Thymus (tissue), 11 donors: Measurements from ENCODE around the gene CFAP410. TPM values are rescaled to one million over a fixed set of nuclear protein-coding genes. Genes with fewer than 3 reads are reported as not detected.

Source experiments
- DNase-seq, 9 donors: peaks; one replicate each; pipeline ENCODE4 v3.0.0-alpha.2; 2013; ENCODE audit warnings: low spot score in 9 of 9, low read depth in 6 of 9, missing footprints in 1 of 9
- H3K27ac ChIP-seq, 2 donors: one replicate each; pipeline ENCODE4 v1.5.1; 2013; ENCODE audit warnings: control low read depth in 1 of 2, low read depth in 1 of 2, low read length in 1 of 2, mild to moderate bottlenecking in 1 of 2, moderate library complexity in 1 of 2
- H3K27me3 ChIP-seq, 2 donors: one replicate each; pipeline ENCODE4 v1.5.1; 2013; ENCODE audit warnings: low read length in 1 of 2; ENCODE audit not compliant: control insufficient read depth in 2 of 2, insufficient read depth in 1 of 2
- H3K36me3 ChIP-seq, 2 donors: one replicate each; pipeline ENCODE4 v1.5.1; 2013; ENCODE audit warnings: low read length in 1 of 2, mild to moderate bottlenecking in 1 of 2, moderate library complexity in 1 of 2; ENCODE audit not compliant: control insufficient read depth in 2 of 2, insufficient read depth in 2 of 2
- H3K4me1 ChIP-seq, 2 donors: one replicate each; pipeline ENCODE4 v1.5.1; 2013; ENCODE audit warnings: low read length in 2 of 2; ENCODE audit not compliant: control insufficient read depth in 2 of 2, insufficient read depth in 2 of 2
- H3K4me3 ChIP-seq, 2 donors: one replicate each; pipeline ENCODE4 v1.5.1; 2013; ENCODE audit warnings: low read length in 2 of 2, control low read depth in 1 of 2, mild to moderate bottlenecking in 1 of 2
- H3K9me3 ChIP-seq, 2 donors: one replicate each; pipeline ENCODE4 v1.5.1; 2013; ENCODE audit warnings: low read length in 1 of 2, mild to moderate bottlenecking in 1 of 2; ENCODE audit not compliant: control insufficient read depth in 2 of 2, insufficient read depth in 1 of 2
- WGBS: extraction: QIAGEN DNeasy Blood & Tissue Kit; methylation state at CpG from one replicate; pipeline ENCODE4 v1.1.7; 2013; 5-methylcytosine and 5-hydroxymethylcytosine counted together
- polyA plus RNA-seq: library from polyadenylated mRNA; stranded (reverse); fragments of 200-250 nt; gene quantifications from one replicate; pipeline ENCODE4 v1.2.3, GENCODE V29; 2013
- total RNA-seq: library from RNA; stranded (reverse); fragments of 120-200 nt; gene quantifications from one replicate; pipeline ENCODE4 v1.2.4, GENCODE V29; 2013
- donor health status: healthy.

The CFAP410 gene
- total and polyA plus RNA-seq, 2 donors: 15.3 to 62.5 TPM

GRCh38 chr21:44317871-44318270 is 21.3 kb downstream of the CFAP410 start:
- 97% methylated on average over 22 of the region's 22 CpGs for WGBS
- Histone ChIP-seq H3K4me1 (no peaks in the 10 kb centered on the region), H3K4me3 (no peak overlapping the region), H3K9me3 (no peaks in the 10 kb centered on the region), H3K36me3 (peaks cover 18 to 89% of the 10 kb centered on the region in 2 donors), H3K27ac (no peak overlapping the region), H3K27me3 (no peaks in the 10 kb centered on the region)
- no peak for DNase-seq

GRCh38 chr21:44317241-44317782 is 21.9 kb downstream of the CFAP410 start:
- no peak for DNase-seq
- no peaks in the 10 kb centered on the region for H3K4me1 ChIP-seq
- peaks cover 19 to 89% of the 10 kb centered on the region in 2 donors for H3K36me3 ChIP-seq
- H3K9me3 ChIP-seq: no peaks in the 10 kb centered on the region
- no peak overlapping the region for H3K27ac ChIP-seq
- 98% methylated on average over 19 of the region's 19 CpGs for WGBS
- H3K27me3 ChIP-seq: no peaks in the 10 kb centered on the region
- no peak overlapping the region for H3K4me3 ChIP-seq

- no peak for DNase-seq
- Histone ChIP-seq H3K9me3 (no peaks in the 10 kb centered on the region), H3K27ac (no peak overlapping the region), H3K36me3 (peaks cover 20 to 86% of the 10 kb centered on the region in 2 donors), H3K4me3 (no peak overlapping the region), H3K4me1 (no peaks in the 10 kb centered on the region), H3K27me3 (no peaks in the 10 kb centered on the region)
- WGBS: 98% methylated on average over 27 of the region's 27 CpGs
These were observed 22.8 kb downstream of the CFAP410 start for GRCh38 chr21:44316277-44316900.

DNA sequence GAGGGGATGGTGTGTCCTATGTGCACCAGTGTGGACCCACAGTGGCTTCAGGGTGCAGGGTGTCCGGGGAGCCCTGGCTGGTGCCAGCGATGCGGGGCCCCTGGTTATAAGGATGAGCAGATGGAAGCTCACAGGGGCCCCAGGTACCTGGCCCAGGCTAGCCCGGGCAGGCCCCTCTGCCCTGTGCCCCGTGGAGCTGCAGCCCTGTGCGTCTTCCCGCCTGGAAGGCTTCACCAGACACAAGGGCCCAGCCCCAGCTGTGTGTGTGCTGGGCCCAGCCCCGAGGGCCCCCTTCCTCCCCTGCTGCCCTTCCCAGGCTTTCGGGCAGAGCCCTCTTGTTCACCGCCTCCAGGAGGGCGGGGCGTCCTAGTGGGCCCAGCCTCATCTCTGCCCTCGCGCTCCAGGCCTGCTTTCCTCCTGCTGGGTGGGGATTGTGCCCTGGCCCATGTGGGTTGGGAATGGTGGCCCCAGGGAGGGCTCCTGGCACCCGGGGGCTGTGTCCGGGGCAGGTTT is 23.4 kb downstream of the CFAP410 start:
- H3K27ac ChIP-seq: no peak overlapping the region
- no peaks in the 10 kb centered on the region for H3K9me3 ChIP-seq
- 91% methylated on average over 16 of the region's 16 CpGs for WGBS
- H3K4me3 ChIP-seq: no peak overlapping the region
- DNase-seq: no peak
- peaks cover 25 to 89% of the 10 kb centered on the region in 2 donors for H3K36me3 ChIP-seq
- no peaks in the 10 kb centered on the region for H3K27me3 ChIP-seq
- H3K4me1 ChIP-seq: no peaks in the 10 kb centered on the region

GRCh38 chr21:44314561-44314960 is 24.6 kb downstream of the CFAP410 start:
- DNase-seq: no peak
- Histone ChIP-seq H3K36me3 (peaks cover 17 to 90% of the 10 kb centered on the region in 2 donors), H3K27ac (no peak overlapping the region), H3K4me1 (no peaks in the 10 kb centered on the region), H3K9me3 (no peaks in the 10 kb centered on the region), H3K27me3 (no peaks in the 10 kb centered on the region), H3K4me3 (no peak overlapping the region)
- 98% methylated on average over 11 of the region's 11 CpGs for WGBS

GRCh38 chr21:44314128-44314527 is 25.1 kb downstream of the CFAP410 start:
- no peaks in the 10 kb centered on the region for H3K27me3 ChIP-seq
- 92% methylated on average over 15 of the region's 15 CpGs for WGBS
- H3K4me1 ChIP-seq: no peaks in the 10 kb centered on the region
- no peaks in the 10 kb centered on the region for H3K9me3 ChIP-seq
- H3K4me3 ChIP-seq: no peak overlapping the region
- peaks cover 18 to 85% of the 10 kb centered on the region in 2 donors for H3K36me3 ChIP-seq
- no peak for DNase-seq
- H3K27ac ChIP-seq: no peak overlapping the region

GRCh38 chr21:44313451-44313850 is 25.7 kb downstream of the CFAP410 start:
- DNase-seq: no peak
- peaks cover 20 to 78% of the 10 kb centered on the region in 2 donors for H3K36me3 ChIP-seq
- no peaks in the 10 kb centered on the region for H3K27me3 ChIP-seq
- H3K27ac ChIP-seq: no peak overlapping the region
- no peaks in the 10 kb centered on the region for H3K4me1 ChIP-seq
- no peak overlapping the region for H3K4me3 ChIP-seq
- 98% methylated on average over 13 of the region's 13 CpGs for WGBS
- H3K9me3 ChIP-seq: no peaks in the 10 kb centered on the region

DNA sequence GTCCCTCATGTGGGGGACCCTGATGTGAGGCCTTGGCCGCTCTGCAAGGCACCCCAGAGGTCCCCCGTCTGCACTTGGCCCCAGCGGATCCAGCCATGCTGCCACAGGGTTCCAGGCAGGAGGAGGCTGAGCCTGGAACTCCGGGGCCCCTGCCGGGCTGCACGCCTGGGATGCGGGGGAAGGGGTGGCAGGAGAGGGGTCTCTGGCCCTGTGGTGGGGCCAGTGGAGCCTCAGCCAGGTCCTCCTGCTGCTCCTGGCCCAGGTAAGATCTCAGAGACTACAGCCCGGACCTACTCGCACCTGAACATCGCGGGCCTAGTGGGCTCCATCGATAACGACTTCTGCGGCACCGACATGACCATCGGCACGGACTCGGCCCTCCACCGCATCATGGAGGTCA is 26.5 kb downstream of the CFAP410 start:
- H3K4me3 ChIP-seq: no peak overlapping the region
- H3K27me3 ChIP-seq: no peaks in the 10 kb centered on the region
- DNase-seq: no peak
- peaks cover 20 to 72% of the 10 kb centered on the region in 2 donors for H3K36me3 ChIP-seq
- H3K4me1 ChIP-seq: no peaks in the 10 kb centered on the region
- no peaks in the 10 kb centered on the region for H3K9me3 ChIP-seq
- H3K27ac ChIP-seq: no peak overlapping the region
- 96% methylated on average over 19 of the region's 19 CpGs for WGBS

DNA sequence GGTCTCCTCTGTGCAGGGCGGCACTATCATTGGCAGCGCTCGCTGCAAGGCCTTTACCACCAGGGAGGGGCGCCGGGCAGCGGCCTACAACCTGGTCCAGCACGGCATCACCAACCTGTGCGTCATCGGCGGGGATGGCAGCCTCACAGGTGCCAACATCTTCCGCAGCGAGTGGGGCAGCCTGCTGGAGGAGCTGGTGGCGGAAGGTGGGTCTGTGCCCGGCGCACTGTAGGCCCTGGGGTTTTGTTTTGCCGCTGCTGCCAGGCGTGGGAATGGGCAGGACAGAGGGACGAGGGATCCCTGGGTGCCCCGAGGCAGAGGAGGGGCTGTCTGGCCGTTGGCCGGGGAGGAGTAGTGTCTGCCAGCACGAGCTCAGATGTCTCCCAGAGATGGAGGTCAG is 27.1 kb downstream of the CFAP410 start:
- no peak for DNase-seq
- H3K9me3 ChIP-seq: no peaks in the 10 kb centered on the region
- no peaks in the 10 kb centered on the region for H3K27me3 ChIP-seq
- H3K4me1 ChIP-seq: no peaks in the 10 kb centered on the region
- 98% methylated on average over 22 of the region's 22 CpGs for WGBS
- H3K4me3 ChIP-seq: no peak overlapping the region
- peaks cover 24 to 66% of the 10 kb centered on the region in 2 donors for H3K36me3 ChIP-seq
- H3K27ac ChIP-seq: no peak overlapping the region
